GM21723 (cell line): ENCODE results near the gene CCL17.
A peak's percentile ranks its signal among the peaks of the same experiment; 100 is the strongest.
"Not testable (repeated sequence)": the region's sequence is repeated elsewhere in the genome, so short reads cannot be mapped to it uniquely, and the experiment has no call there.

Experiments
- ATAC-seq: cut with Tn5 transposase; IDR thresholded peaks from one replicate; pipeline ENCODE4 v1.9.1; 2021; ENCODE audit warnings: mild to moderate bottlenecking, moderate library complexity; ENCODE audit not compliant: unreplicated experiment

The CCL17 gene

GRCh38 chr16:57403965-57404817 lies at the start of gene CCL17:
Gene CCL17, plus strand, starts transcription at chr16:57404767. Its CDS starts 9,166 bp downstream, at chr16:57413933.
- ATAC-seq, result no peak

- no peak for ATAC-seq
Measured at GRCh38 chr16:57355898-57356414, 48.6 kb upstream of the CCL17 start.

DNA sequence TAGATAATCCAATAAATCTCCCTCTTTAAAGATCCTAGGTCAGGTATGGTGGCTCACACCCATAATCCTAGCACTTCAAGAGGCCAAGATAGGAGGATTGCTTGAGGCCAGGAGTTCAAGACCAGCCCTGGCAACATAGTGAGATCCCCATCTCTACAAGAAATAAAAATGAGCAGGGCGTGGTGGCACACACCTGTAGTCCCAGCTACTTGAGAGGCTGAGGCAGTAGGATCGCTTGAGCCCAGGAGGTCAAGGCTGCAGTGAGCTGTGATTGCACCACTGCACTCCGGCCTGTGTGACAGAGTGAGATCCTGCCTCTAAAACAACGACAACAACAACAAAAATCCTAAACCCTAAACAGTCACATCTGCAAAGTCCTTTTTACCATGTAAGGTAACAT lies 48.0 kb upstream of the CCL17 start:
- no peak for ATAC-seq

DNA sequence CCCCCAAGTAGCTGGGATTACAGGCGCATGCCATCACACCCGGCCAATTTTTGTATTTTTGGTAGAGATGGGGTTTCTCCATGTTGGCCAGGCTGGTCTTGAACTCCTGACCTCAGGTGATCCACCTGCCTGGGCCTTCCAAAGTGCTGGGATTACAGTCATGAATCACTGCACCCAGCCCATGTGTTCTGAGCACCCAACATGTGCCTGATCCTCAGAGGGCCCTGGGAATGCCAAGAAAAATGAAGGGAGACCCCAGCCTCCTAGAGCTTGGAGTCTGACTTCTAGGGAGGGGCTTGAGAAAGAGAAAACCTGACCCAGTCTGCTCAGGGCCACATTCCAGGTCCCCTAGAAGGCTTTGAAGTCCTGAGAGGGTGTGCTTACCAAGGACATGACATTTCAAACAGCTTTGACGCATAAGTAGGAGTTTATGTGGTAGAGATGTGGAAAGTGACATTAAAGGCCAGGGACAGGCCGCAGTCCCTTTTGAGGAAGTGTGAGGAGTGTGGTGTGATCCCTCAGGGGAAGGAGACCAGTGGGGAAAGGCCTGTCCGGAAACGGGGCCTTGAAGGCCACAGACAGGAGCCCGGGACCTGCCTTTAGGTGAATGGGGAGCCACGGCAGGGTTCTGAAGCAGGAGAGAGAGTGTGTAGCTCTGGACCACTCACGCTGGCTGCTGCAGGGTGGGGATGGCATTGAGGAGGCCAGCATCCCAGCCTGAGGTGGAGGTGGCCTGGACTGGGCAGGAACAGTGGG lies 47.1 kb upstream of the CCL17 start:
- no peak for ATAC-seq

DNA sequence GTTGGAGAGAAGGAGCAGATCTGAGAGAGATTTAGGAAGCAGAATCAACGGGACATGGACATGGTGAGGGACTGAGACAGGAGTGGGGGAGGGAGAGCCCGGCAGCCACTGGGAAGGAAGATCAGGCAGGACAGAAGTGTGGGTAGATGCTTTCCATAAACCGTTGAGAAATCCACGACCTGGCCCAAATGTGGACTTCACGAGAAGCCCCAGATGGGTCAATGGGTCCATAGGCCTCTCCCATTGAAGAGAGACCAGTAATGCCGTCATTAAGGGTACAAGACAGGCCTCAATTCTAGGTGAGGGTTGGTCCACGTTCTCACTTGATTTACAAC lies 46.5 kb upstream of the CCL17 start:
- no peak for ATAC-seq

GRCh38 chr16:57358527-57359095 lies 46.0 kb upstream of the CCL17 start, which contains the start of gene CCL22:
Gene CCL22, plus strand, starts transcription at chr16:57358783. Its CDS starts 34 bp downstream, at chr16:57358817.
- ATAC-seq, result peak; percentile 57

DNA sequence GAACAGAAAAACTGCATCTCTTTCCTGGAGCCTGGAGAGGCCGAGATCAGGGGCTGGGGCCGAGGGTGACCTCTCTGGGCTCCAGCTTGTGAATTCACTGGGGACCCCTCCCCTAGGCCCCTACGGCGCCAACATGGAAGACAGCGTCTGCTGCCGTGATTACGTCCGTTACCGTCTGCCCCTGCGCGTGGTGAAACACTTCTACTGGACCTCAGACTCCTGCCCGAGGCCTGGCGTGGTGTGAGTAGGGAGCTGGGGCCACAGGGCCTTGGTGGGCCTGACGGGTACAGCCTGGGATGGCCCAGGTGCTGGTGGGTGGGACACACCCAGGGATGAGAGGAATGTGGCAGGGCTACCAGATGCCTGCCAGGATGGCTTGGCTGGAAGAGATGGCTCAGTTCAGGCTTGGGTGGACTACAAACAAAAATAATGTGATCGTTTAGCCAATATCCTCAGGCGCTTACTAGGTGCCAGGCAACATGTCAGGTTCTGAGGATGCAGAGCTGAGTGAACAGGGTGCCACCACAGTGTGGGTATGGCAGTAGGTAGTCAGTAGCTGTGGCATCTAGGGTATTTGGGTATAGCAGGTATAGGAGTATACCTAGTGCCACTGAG lies 44.1 kb upstream of the CCL17 start:
- ATAC-seq, result no peak

- no peak for ATAC-seq
Measured at GRCh38 chr16:57361404-57361803, 43.2 kb upstream of the CCL17 start.

GRCh38 chr16:57364143-57364542 lies 40.4 kb upstream of the CCL17 start:
- no peak for ATAC-seq

GRCh38 chr16:57366544-57367040 lies 38.0 kb upstream of the CCL17 start:
- no peak for ATAC-seq

DNA sequence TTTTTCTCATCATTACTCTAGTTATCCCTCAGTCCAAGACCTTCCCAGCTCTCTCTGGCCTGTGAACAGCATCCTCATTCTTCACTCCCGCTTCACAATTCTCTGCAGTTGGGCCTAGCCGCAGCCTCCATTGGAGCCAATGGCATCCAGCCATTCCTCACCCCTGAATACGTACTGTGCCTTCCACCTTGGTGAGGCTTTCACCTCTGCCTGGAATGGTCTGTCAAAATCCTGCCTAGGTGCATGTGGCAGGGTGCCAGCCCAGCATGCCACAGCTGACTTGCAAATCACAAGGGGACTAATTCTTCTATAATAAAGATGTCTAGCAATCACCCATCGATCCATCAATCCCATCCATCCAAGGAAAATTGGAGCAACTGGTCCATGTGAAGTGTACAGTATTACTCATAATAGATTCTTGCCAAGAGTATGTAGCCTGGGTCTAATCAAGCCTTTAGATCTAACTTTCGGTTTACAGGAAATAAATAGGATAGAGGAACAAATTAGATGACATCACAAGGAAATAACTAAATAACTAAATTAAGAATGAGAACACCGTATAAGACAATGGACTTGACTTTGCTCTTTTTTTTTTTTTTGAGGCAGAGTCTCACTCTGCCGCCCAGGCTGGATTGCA lies 37.3 kb upstream of the CCL17 start:
- ATAC-seq, result no peak

DNA sequence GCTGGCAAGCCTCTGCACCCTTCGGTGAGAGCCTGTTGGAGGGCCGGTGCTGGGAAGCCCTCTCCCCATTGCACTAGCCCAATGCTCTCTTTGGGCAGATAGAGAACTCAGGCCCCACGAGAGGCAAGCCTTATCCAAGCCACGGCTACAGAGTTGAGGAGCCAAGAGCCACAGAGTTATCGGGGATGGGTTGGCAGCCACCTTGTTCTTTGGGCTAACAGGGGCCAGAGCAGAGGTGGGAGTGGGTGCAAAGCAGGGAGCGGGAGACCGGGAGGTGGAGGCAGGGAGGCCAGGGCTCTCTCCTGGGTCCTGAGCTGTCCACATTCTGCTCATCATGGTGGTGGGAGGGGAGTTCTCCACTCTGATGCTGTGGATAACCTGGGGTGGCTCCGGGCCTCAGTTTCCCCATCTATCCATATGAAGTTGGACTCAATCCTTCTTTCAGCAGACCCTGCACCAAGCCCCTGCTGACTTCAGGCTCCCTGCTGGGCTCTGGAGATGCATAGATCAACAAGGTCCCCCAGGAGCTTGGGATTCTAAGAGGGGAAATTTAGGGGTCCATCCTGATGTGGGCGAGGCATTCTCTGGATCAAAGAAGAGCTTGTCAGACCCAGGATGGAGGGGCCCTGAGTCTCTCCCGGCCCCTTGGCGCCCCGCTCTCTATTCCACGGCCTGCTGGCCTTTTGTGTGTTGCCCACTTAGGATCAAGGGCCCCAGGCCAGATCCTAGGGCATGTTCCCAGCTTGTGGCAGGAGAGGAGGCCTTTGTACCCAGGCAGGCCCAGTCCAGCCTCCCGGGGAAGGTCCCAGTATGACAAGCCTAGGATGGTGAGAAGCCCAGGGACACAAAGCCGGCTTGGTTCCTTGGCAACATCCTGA lies 32.8 kb upstream of the CCL17 start:
- ATAC-seq, result no peak

GRCh38 chr16:57372372-57373116 lies 32.0 kb upstream of the CCL17 start, which contains the start of gene CX3CL1:
Gene CX3CL1, plus strand, starts transcription at chr16:57372490. Its CDS starts 79 bp downstream, at chr16:57372569.
- no peak for ATAC-seq

DNA sequence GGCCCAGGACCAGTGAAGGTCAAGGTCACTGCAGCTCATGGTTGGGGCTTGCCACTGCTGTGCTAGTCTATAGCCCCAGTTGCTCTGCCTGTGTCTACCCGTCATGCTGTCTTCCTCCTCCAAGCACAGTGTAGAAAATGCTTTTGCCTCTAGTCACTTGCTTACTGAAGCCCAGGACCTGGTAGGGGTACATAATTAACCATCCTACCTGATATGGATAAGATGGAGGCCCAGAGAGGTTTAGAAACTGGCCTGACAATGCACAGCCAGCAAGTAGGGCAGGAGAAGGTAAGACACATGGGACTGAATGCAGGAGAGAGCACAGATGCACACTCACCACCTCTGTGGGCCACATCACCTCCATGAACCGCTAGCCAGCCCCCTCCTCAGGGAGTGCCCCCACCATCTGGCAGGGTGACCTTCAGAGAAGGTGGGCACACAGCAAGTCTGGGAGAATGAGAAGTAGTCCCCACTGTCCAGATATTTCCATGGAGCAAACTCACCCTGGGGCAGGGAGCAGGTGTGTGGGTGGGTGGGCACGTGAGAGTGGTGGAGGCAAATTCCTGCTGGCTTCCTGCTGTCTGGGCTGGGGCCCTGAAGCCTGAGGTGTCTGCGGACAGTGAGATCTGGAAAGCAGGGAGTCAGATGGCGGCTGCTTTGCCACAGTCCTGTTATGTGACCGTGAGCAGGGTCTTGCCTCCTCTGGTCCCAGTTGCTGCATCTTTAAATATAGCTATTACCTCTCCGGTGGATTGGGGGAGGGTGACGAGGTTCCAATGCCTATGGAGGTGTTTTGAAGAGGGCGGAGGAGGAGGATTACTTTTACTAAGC lies 31.2 kb upstream of the CCL17 start:
- ATAC-seq, result no peak

GRCh38 chr16:57374067-57374534 lies 30.5 kb upstream of the CCL17 start:
- ATAC-seq, result no peak

DNA sequence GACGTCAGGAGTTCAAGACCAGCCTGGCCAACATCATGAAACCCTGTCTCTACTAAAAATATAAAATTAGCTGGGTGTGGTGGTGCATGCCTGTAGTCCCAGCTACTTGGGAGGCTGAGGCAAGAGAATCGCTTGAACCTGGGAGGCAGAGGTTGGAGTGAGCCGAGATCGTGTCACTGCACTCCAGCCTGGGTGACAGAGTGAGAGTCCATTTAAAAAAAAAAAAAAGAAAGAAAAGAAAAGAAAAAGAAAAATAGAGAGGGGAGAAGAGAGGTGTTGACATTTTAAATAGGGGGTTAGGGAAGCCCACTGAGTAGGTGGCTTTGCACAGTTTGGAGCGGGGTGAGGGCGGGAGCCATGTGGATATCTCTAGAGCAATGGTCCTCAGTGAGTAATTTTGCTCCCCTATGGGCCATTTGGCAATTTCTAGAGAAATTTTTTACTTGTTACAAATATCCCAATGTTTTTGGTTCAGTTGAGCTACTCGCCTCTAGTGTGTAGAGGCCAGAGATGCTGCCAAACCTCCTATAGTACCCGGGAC lies 29.6 kb upstream of the CCL17 start:
- not testable (repeated sequence) for ATAC-seq

DNA sequence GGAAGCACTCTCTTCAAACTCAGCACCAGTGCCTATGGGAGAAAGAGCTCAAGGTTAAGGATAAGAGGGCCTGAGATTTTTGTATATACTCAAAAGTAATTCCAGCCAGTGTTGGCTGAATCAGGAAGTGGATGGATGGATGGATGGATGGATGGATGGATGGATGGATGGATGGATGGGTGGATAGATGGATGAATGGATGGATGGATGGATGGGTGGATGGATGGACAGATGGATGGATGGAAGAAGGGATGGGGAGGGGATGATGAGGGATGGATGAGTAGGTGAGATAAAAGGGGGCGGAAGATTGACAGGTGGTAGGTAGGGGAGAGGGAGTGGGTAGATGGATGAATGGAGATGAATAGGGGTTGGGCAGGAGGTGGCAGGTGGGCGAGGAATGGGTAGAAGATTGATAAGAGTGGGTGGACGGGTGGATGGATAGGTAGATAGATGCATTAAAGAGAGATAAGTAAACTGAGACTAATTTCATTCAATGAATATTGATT lies 28.2 kb upstream of the CCL17 start:
- ATAC-seq, result no peak
